Stimulated activated CD4-positive, alpha-beta T cell treated with anti-CD3 and anti-CD28 coated beads, Interleukin-1b, Interleukin-23, amount 100 ng/mL, for 1 hour (primary cell): ENCODE measurements around the gene LBR.
"Not testable (repeated sequence)": the region's sequence is repeated elsewhere in the genome, so short reads cannot be mapped to it uniquely, and the experiment has no call there.

ENCODE experiments used
- DNase-seq, 2 donors: peaks; one replicate each; pipeline ENCODE4 v3.0.0-alpha.2; 2020; ENCODE audit warnings: low read depth in 2 of 2

LBR gene

DNA sequence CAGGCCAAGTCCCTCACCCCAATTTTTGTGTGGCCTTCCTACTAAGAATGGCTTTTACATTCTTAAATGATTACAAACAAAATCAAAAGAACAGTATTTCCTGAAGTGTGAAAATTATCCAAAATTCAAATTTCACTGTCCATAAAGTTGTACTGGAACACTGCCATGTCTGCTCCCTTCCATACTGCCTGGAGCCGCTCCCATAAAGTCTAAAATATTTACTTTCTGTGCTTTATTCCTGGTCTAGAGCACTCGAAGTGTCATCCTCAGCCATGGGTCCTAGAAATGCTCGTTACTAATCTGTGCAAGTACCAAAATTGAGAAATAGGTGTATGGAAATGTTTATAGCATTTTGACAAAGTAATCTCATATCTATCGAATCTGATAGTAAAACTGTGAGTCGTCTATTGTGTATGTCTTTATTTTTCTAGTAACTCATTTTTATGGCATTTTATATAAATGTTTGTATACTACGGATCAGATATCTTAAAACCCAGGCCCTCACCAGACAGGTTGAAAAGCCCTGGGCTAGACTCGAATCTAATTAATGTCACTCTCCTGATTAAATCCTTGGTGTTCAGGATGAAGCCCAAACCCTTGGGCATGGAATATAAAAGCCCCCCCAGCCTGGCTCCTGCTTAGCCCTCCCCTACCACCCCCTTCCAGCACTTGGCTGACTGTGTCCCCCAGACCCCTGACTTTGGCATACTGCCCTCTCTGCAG, 4.9 kb downstream of the LBR start:
- no peak for DNase-seq

GRCh38 chr1:225422031-225422605, 5.7 kb downstream of the LBR start:
- no peak for DNase-seq

GRCh38 chr1:225418598-225418997, 9.2 kb downstream of the LBR start:
- no peak for DNase-seq

- DNase-seq = no peak
Measured at GRCh38 chr1:225418059-225418458, 9.8 kb downstream of the LBR start.

DNA sequence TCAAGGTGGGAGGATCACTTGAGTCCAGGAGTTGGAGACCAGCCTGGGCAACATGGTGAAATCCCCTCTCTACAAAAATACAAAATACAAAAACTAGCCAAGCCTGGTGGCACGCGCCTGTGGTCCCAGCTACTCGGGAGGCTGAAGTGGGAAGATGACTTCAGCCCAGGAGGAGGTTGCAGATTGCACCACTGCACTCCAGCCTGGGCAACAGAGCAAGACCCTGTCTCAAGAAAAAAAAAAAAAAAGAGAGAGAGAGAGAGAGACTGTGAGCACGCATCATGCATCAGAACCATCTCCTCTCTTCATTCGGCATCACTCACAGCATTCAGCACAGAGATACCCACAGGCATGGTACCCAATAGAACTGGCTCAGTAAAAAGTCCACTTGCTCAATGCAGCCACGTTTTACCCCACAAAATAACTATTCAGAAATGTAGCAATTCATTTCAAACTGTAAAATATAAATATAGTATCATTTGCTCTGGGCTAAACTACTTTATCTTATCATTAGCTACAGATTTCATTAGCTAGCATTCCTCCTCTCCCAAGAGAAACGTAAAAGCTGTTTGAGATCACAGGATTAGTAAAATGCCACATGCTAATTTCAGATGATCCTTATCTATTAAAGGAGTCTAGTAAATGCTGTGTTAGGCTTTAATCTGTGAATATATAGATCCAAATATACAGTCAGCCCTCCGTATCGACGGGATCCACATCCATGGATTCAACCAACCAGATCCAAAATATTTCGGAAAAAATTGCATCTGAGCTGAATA, 11.7 kb downstream of the LBR start:
- DNase-seq = no peak

DNA sequence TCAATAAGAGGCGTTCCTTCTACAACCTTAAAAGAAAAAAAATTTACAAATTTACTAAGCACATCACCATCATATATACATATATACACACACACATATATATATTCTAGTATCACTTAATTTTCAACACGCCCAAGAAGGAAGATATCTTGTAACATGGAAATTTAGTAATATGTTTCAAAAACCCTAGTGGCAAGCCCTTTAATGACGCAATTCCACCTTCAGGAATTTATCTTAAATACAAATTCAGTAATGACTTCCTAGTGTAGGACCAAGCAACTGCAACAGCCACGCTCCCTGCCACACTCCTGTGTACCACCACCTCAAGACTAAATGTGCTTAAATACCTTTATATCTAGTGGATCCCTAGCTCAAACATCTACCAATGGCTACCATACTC, 12.5 kb downstream of the LBR start:
- no peak for DNase-seq

GRCh38 chr1:225413708-225414375, 14.0 kb downstream of the LBR start:
- no peak for DNase-seq

DNA sequence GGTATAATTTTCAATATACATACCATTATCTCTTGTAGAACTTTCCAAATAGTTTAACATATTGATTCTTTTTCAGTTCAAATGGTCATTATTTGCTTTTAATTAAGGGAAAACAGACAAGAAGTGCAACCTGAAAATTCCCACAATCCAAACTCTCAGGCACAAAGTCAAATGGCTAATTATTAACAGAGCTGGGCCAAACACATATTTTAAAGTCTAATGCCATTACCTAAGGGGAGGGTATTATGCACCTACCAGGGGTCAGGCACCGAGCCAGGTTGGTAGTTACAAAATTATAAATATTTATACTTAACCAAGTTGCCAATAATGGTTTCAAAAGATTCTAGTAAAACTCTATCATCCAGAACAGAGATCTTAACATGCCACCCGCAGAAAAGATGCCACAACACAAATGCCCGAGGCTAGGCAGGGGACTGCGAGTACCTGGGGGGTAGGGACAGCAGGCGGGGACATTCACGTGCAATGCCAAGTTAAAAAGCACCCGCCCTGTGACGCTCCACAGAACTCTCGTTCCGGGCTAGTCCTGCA, 15.0 kb downstream of the LBR start:
- DNase-seq = no peak

DNA sequence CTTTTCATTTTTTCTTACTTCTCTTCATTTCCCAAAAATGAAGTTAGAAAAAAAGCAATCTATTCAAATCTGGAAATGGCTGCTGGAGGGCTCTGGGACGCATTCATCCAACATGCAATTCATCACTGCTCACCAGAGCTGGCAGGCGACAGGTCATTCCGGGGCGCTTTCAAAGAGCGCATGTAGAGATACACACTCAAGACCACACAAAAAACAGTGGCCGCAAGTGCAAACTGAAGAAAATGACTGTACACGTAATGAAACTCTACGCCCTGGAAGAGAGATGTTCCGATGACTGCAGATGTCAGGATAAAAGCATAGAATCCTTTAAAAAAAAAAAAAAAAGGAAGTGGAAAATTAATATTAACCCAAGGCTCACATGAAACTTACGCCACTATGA, 15.5 kb downstream of the LBR start:
- DNase-seq = no peak

GRCh38 chr1:225410036-225410435, 17.8 kb downstream of the LBR start:
- DNase-seq = no peak

DNA sequence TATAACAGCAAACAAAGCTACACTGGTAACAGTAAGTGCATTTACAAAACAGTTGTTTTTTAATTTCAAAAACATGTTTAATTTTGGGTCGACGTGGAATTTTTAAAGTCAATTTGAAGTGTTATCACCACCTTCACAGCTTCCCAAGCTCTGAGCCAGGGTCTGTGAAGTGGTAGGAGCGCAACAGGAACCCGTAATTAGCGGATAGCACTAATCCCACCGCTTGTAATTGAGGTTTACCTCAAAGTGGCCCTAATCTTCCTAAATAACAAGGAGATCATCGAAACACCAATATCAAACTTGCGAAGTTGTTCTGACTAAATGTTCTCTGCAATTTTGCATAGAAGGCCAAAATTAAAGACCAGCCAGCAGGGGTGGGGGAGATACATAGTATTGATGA, 18.8 kb downstream of the LBR start:
- no peak for DNase-seq

- no peak for DNase-seq
Measured at GRCh38 chr1:225408249-225408648, 19.6 kb downstream of the LBR start.

- no peak for DNase-seq
Measured at GRCh38 chr1:225407755-225408154, 20.1 kb downstream of the LBR start.

GRCh38 chr1:225406976-225407725, 20.7 kb downstream of the LBR start:
- no peak for DNase-seq

GRCh38 chr1:225400968-225401367, 26.9 kb downstream of the LBR start:
- DNase-seq = no peak

DNA sequence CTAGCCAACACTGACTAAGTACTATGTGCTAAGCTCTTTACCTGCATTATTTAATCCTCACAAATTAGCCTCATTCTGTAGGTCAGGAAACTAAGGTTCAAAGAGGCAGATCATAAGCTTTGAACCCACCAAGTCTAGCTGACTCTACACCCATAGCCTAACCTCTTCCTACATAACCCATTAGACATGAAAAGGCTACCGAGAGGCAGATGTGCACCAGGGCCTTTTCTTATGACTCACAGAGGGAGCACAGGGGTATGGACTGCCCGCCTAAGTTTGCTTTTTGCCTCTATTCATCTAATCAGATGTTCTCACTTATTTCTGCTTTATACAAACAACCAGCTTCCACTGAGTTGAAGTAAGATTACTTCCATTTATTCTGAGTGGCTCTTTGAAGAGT, 31.5 kb downstream of the LBR start:
- no peak for DNase-seq

DNA sequence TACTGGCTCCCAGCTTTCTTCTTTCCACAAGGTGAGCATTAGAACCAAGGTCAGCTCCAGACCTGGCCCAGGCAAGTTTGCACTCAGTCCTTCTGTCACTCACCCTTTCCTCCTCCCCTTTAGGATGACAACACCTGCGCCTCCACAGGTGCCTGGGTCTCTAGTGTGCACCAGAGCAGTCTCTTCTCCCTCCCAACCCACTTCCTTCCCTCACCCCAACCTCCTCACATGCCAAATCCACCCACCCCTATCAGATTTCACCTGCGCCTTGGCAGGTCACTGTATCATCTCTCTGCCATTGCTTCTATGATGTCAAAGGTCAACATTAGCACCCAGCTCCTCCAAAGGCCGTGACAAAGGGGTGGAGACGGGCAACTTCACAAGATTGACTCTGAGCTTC, 38.0 kb downstream of the LBR start:
- DNase-seq = no peak

- DNase-seq = no peak
Measured at GRCh38 chr1:225388372-225388771, 39.5 kb downstream of the LBR start.

DNA sequence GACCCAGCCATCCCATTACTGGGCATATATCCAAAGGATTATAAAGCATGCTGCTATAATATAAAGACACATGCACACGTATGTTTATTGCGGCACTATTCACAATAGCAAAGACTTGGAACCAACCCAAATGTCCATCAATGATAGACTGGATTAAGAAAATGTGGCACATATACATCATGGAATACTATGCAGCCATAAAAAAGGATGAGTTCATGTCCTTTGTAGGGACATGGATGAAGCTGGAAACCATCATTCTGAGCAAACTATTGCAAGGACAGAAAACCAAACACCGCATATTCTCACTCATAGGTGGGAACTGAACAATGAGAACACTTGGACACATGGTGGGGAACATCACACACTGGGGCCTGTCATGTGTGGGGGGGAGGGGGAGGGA, 41.0 kb downstream of the LBR start:
- DNase-seq = not testable (repeated sequence)

DNA sequence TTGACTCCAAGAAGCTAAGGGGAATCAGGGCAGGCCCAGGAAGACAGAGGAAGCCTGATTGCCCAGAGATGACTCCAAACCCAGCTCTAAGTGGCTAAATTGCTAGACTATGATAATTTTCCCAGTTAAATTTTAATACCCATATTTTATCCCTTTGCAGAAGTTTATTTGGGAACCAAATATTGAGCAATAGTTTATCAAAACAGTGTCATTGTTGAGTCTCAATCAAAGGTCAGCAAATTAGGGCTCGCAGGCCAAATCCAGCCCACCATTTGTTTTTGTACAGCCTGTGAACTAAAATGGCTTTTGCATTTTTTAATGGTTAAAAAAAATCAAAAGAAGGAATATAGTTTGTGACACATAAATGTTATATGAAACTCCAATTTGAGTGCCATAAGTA, 47.1 kb downstream of the LBR start:
- no peak for DNase-seq

GRCh38 chr1:225378880-225379279, 49.0 kb downstream of the LBR start:
- DNase-seq = no peak

DNA sequence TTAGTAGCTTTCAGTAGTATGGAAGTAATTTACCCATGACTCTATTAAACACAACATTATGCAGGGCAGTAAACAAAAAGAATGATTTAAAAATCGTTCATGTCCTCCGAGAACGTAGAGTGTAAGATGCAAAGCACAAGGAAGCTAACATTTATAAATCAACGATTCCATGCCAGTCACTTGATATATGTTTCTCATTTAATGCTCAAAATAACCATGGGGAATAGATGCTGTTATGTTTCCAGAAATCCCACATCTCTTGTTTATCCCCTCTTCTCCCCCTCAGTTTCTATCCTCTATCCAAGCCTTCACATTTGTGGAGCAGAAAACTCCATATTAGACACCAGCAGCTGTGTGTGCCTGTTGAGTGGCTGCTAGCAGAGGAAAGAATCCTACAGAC, 52.8 kb downstream of the LBR start:
- no peak for DNase-seq
